GM12878 (cell line): ENCODE data around the gene E2F2. TPM values are rescaled to one million over a fixed set of nuclear protein-coding genes. Genes with fewer than 3 reads are reported as not detected.
A peak's percentile ranks its signal among the peaks of the same experiment; 100 is the strongest.

Source experiments
- BMI1 ChIP-seq: fragments of 450-650 bp; IDR thresholded peaks from 2 replicates; pipeline ENCODE4 v1.6.1; 2016; ENCODE audit warnings: mild to moderate bottlenecking, moderate library complexity, borderline replicate concordance
- EED ChIP-seq: sonication (generic); IDR thresholded peaks from 2 replicates; pipeline ENCODE4 v1.6.1; 2016; ENCODE audit warnings: antibody characterized with exemption, low read depth
- JUND ChIP-seq: IDR thresholded peaks from 2 replicates; pipeline ENCODE4 v1.6.1; 2012; ENCODE audit warnings: low read depth, mild to moderate bottlenecking, low read length, improper control_type of control experiment, moderate library complexity
- MEF2A ChIP-seq: IDR thresholded peaks from 2 replicates; pipeline ENCODE4 v1.6.1; 2011; ENCODE audit warnings: low read depth, mild to moderate bottlenecking, low read length, moderate library complexity; ENCODE audit not compliant: insufficient read depth
- RCOR1 ChIP-seq: conservative IDR thresholded peaks from 2 replicates; pipeline ENCODE4 v1.6.1; 2012; ENCODE audit warnings: low read depth, low read length, improper control_type of control experiment
- RELB ChIP-seq: fragments of 450-650 bp; IDR thresholded peaks from 2 replicates; pipeline ENCODE4 v1.6.1; 2017; ENCODE audit warnings: low read depth, mild to moderate bottlenecking, moderate library complexity
- RUNX3 ChIP-seq: IDR thresholded peaks from 2 replicates; pipeline ENCODE4 v1.6.1; 2012; ENCODE audit warnings: low read length, inconsistent platforms
- SKIL ChIP-seq: fragments of 450-650 bp; IDR thresholded peaks from 2 replicates; pipeline ENCODE4 v1.6.1; 2017; ENCODE audit warnings: mild to moderate bottlenecking, low read depth, inconsistent platforms; ENCODE audit not compliant: poor library complexity, severe bottlenecking
- TCF7 ChIP-seq: IDR thresholded peaks from 2 replicates; pipeline ENCODE4 v1.6.1; 2014; ENCODE audit warnings: antibody characterized with exemption, borderline replicate concordance
- polyA plus RNA-seq, 11 experiments: library from polyadenylated mRNA; depleted of rRNA in 4 of 11; unstranded in 6 of 11; stranded (reverse) in 5 of 11; fragments of >200 nt; fragmentation: Nextera tagmentation in 4 of 11; fragmentation: Illumina TruSeq in 1 of 11; extraction: Ambion mirVana in 4 of 11; extraction: Trizol in 1 of 11; gene quantifications; 1 replicate in 1 of 11; 2 replicates in 10 of 11; pipeline versions ENCODE4 v1.2.1 to v1.2.3, GENCODE V29; 2011 to 2016; ENCODE audit warnings: inconsistent platforms in 2 of 11, missing spikeins in 2 of 11, low read depth in 1 of 11
- total RNA-seq, 4 experiments: library from RNA; depleted of rRNA in 3 of 4; stranded (reverse); fragments of >200 nt in 3 of 4; fragmentation: Illumina TruSeq in 1 of 4; extraction: Trizol in 1 of 4; gene quantifications; 2 replicates each; pipeline versions ENCODE4 v1.2.1 to v1.2.3, GENCODE V29; 2013 to 2021

Gene E2F2
- total and polyA plus RNA-seq, 10 of the 15 experiments (the other 5 are each of a cell fraction or from before 2014, with no cell fraction given): 3.8 to 27.2 (median 14.6) TPM

- TF ChIP-seq TCF7: no peak
- no peak for TF ChIP-seq RCOR1
- TF ChIP-seq BMI1: no peak
- no peak for TF ChIP-seq MEF2A
- TF ChIP-seq RELB: no peak
- TF ChIP-seq SKIL: no peak
- no peak for TF ChIP-seq JUND
- TF ChIP-seq RUNX3: no peak
- peak; percentile 32; the same call in 1 of the 2 replicates for TF ChIP-seq EED
Observed at GRCh38 chr1:23562137-23562876, 31.3 kb upstream of the E2F2 start (continued).
